Dermis microvascular lymphatic vessel endothelial cell (primary cell): ENCODE results near the gene AFG1L. TPM values are rescaled to one million over a fixed set of nuclear protein-coding genes. Genes with fewer than 3 reads are reported as not detected.
A peak's percentile ranks its signal among the peaks of the same experiment; 100 is the strongest.
"Not testable (repeated sequence)": the region's sequence is repeated elsewhere in the genome, so short reads cannot be mapped to it uniquely, and the experiment has no call there.

Experiments used
- DNase-seq, 2 donors: peaks; one replicate each; pipeline versions ENCODE4 v3.0.0 to v3.0.0-alpha.2; 2010; ENCODE audit warnings: low read depth in 2 of 2
- total RNA-seq: library from RNA; depleted of rRNA; stranded (reverse); fragments of >200 nt; gene quantifications from 2 replicates; pipeline ENCODE4 v1.2.1, GENCODE V29; 2014

The AFG1L gene
- total RNA-seq, 1 donor from 2014 or later: 1.8 TPM

GRCh38 chr6:108288742-108289141, 6.1 kb upstream of the AFG1L start:
- no peak for DNase-seq

GRCh38 chr6:108291091-108291490, 3.8 kb upstream of the AFG1L start:
- no peak for DNase-seq

GRCh38 chr6:108292561-108292960, 2.3 kb upstream of the AFG1L start:
- not testable (repeated sequence) for DNase-seq

- no peak for DNase-seq
Measured at GRCh38 chr6:108293527-108294296, 1.1 kb upstream of the AFG1L start.

- no peak for DNase-seq
Measured at GRCh38 chr6:108294297-108294726, 542 bp upstream of the AFG1L start.

- no peak for DNase-seq
Measured at GRCh38 chr6:108295676-108296075, 822 bp downstream of the AFG1L start.

- DNase-seq: no peak
Measured at GRCh38 chr6:108302386-108302785, 7.5 kb downstream of the AFG1L start.

GRCh38 chr6:108304646-108305045, 9.8 kb downstream of the AFG1L start:
- no peak for DNase-seq

GRCh38 chr6:108308641-108309040, 13.8 kb downstream of the AFG1L start:
- DNase-seq: peak in 1 of 2 donors; percentile 9

- no peak for DNase-seq
Measured at GRCh38 chr6:108309844-108310243, 15.0 kb downstream of the AFG1L start.

- DNase-seq: no peak
Measured at GRCh38 chr6:108312605-108313004, 17.8 kb downstream of the AFG1L start.

- DNase-seq: no peak
Measured at GRCh38 chr6:108321253-108321747, 26.4 kb downstream of the AFG1L start.

- no peak for DNase-seq
Measured at GRCh38 chr6:108322728-108323127, 27.9 kb downstream of the AFG1L start.

GRCh38 chr6:108323710-108324466, 29.0 kb downstream of the AFG1L start:
- no peak for DNase-seq

- DNase-seq: not testable (repeated sequence)
Measured at GRCh38 chr6:108330221-108330785, 35.4 kb downstream of the AFG1L start.

- DNase-seq: no peak
Measured at GRCh38 chr6:108330806-108331205, 36.0 kb downstream of the AFG1L start.

- DNase-seq: no peak
Measured at GRCh38 chr6:108331982-108332381, 37.1 kb downstream of the AFG1L start.

GRCh38 chr6:108336971-108337370, 42.1 kb downstream of the AFG1L start:
- no peak for DNase-seq

GRCh38 chr6:108337721-108338120, 42.9 kb downstream of the AFG1L start:
- DNase-seq: no peak

GRCh38 chr6:108341372-108341771, 46.5 kb downstream of the AFG1L start:
- DNase-seq: no peak

- no peak for DNase-seq
Measured at GRCh38 chr6:108343894-108344293, 49.0 kb downstream of the AFG1L start.

- no peak for DNase-seq
Measured at GRCh38 chr6:108348655-108349349, 53.9 kb downstream of the AFG1L start.
